HG03558 (cell line): ENCODE data around the gene ZNF276.
"Not testable (repeated sequence)": the region's sequence is repeated elsewhere in the genome, so short reads cannot be mapped to it uniquely, and the experiment has no call there.

ENCODE experiments used
- ATAC-seq: cut with Tn5 transposase; IDR thresholded peaks from one replicate; pipeline ENCODE4 v1.9.1; 2021; ENCODE audit warnings: moderate number of reproducible peaks; ENCODE audit not compliant: unreplicated experiment; ENCODE audit errors: extremely low read depth

The ZNF276 gene

GRCh38 chr16:89733792-89734191, 12.5 kb downstream of the ZNF276 start:
- no peak for ATAC-seq

GRCh38 chr16:89736554-89736953, 15.2 kb downstream of the ZNF276 start:
- ATAC-seq: no peak

GRCh38 chr16:89737341-89738071, 16.2 kb downstream of the ZNF276 start:
- no peak for ATAC-seq

GRCh38 chr16:89738072-89738377, 16.7 kb downstream of the ZNF276 start:
- no peak for ATAC-seq

DNA sequence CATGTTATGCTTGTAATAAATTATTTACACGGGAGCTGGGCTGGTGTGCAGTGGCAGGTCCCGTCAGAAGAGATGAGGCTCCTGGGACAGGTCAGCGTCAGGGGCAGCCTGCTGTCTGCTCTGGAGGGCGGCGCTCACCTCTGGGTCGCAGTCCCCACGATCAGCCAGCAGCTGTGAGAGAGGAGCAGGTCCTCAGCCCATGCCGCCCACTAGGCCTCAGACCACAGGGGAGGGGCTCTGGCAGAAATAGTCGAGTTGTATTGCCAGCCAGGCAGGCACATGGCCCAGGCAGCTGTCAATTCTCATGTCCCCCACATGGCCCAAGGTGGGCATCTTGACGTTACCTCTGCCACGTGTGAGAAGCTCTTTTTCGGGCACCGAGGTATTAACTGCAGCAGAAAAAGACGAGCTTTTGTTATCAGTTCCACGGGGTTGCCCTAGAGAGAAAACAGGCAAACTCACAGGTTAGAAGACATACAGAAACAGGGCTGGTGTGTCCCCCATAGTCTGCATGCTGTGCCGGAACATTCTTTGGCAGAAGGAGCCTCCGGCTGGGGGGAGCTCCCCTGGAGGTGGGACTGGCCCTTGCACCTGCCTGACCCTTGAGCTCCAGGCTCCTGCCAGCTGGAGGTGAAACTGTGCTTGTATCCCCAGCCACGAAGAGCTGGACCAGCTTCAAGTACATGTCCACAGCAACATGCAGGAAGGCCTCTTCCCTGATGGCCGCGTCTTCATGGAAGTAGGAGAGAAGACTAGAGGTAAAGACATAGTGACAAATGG, 17.4 kb downstream of the ZNF276 start:
- no peak for ATAC-seq

DNA sequence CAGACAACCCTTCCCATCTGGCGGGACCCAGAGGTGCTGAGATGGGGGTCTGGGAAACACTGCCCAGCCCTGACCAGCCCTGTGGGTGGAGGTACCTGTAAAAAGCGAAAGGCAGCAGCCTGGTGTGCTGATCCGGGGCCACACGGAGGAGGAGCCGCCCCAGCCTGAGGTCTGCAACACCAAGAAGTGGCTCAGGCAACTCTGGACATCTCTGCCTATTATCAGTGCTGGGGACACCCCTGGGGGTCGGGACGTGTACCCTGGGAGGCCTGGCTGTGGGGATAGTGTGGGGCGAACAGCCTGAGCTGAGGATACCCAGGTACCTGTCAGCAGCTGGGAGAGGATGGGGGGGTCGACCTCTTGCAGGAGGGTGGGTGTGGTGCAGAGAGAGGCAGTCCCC, 18.0 kb downstream of the ZNF276 start:
- no peak for ATAC-seq

GRCh38 chr16:89741342-89742014, 20.1 kb downstream of the ZNF276 start:
- no peak for ATAC-seq

- no peak for ATAC-seq
Observed at GRCh38 chr16:89742948-89743347, 21.6 kb downstream of the ZNF276 start.

GRCh38 chr16:89744813-89745212, 23.5 kb downstream of the ZNF276 start:
- no peak for ATAC-seq

- no peak for ATAC-seq
Observed at GRCh38 chr16:89746043-89746442, 24.7 kb downstream of the ZNF276 start.

DNA sequence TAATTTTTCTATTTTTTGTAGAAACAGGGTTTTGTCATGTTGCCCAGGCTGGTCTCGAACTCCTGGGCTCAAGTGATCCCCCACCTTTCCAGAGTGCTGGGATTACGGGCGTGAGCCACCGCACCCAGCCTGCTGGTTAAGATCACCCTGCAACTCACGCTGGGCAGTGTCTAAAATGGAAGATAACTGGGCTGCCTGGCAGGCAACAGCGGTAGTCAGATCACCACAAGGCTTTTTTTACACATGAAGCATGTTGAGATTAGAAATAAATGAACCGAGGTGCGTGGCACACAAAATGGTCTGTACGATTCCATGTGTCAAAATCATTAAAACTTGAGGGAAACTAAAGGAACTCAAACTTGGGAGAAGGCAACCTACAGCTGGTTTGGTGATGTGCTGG, 26.7 kb downstream of the ZNF276 start:
- no peak for ATAC-seq

DNA sequence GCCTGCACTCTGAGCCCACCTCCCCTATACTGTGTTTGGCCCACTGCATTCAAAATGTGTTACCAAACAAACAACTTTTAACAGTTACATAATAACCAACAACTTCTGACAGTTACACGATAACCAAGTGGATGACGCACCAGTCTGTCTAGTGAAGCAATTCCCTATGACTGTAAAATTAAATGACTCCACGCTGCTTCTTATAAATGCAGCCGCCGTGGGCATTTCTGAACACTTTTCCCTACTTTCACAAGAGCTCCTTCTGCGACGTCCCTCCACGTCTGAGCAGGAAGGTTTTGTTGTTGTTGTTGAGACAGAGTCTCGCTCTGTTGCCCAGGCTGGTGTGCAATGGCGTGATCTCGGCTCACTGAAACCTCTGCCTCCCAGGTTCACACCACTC, 27.6 kb downstream of the ZNF276 start:
- ATAC-seq: no peak

DNA sequence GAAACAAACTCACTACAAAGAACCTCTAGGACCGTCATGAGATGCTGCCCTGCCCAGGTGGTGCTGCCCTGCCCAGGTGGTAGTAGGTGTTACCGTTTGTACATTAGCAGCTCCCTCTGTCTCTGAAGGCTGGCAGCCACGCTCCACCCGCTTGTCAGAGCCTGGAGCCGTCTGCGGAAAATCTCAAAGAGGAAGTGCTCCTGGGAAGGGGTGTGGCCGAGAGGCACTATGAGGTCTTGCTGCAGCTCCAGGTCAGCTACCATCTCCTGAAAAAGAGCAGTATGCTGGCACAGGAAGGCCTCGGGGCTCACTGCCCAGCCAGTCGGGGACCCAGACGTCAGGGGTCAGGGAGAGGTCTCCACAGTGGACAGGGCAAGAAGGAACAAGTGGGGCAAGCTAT, 28.3 kb downstream of the ZNF276 start:
- no peak for ATAC-seq

DNA sequence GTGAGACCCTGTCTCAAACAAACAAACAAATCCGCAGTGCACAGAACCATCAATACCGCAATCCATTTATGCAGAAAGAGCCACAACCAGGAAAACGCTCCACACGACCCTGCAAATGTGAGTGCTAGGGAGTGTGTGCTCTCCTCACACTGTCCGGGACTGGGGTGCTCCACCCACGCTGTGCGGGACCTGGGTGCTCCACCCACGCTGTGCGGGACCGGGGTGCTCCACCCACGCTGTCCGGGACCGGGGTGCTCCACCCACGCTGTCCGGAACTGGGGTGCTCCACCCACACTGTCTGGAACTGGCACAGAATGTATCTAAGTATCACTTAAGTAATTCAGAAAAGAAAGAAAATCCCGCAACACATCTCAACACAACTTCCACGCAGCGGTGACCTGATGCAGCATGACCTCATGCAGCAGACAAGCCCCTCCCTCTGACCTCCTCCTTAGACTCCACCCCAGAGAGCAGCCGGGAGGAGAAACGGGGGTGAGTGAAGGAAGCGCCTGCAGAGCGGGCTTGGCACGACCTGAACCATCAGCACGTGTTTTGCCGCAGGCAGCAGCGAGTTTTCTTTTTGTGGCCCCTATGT, 38.5 kb downstream of the ZNF276 start:
- no peak for ATAC-seq

GRCh38 chr16:89761304-89761922, 40.1 kb downstream of the ZNF276 start:
- ATAC-seq: no peak

DNA sequence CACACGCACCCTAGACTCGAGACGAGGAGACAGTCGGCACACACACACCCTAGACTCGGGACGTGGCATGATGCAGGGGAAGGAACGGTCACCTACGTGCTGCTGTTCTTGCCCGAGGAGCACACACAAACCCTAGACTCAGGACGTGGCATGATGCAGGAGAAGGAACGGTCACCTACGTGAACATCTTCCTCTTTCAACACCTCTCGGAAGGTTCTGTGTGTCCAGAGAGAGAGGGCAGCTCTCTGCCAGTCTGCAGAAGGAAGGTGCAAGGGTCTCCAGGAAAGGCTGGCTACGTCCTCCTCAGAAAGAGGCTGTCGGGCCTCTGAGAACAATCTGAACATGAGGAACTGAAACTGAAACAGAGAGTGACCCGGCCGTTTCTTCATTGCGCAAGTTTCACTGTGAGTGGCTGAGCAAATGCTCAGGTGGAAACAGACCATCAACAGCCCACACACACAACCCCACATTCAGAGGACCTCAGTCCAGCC, 43.4 kb downstream of the ZNF276 start:
- peak; percentile 63 for ATAC-seq

- no peak for ATAC-seq
Observed at GRCh38 chr16:89765292-89765830, 44.0 kb downstream of the ZNF276 start.

DNA sequence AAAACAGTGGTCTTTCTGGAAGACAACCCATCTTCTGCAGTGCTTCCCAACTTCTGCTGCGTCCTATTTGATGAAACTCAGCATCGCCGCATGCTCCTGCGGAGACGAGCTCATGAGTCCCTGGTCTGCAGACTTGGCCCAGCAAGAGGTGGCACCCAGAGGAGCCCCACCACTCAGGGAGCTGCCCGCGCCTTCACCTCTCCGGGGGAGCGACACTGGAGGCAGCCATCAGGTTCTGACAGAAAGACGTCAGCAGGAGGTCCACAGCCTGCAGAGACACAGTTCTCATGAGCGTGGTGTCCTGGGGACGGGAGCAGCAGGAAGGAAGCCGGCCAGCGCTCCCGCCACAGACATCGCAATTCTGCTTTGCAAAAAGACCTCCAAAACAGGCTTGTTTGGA, 49.0 kb downstream of the ZNF276 start:
- no peak for ATAC-seq

GRCh38 chr16:89775223-89775622, 53.9 kb downstream of the ZNF276 start:
- ATAC-seq: no peak

DNA sequence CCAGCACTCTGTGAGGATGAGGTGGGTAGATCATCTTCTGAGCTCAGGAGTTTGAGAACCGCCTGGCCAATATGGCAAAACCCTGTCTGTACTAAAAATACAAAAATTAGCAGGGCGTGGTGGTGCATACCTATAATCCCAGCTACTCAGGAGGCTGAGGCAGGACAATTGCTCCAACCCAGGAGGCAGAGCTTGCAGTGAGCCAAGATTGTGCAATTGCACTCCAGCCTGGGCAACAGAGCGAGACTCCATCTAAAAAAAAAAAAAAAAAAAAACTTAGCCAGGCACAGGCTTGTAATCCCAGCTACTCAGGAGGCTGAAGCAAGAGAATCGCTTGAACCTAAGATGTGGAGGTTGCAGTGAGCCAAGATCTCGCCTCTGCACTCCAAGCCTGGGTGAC, 56.9 kb downstream of the ZNF276 start:
- ATAC-seq: not testable (repeated sequence)
